HepG2 (cell line): ENCODE data around the gene SEMA3F. TPM values are rescaled to one million over a fixed set of nuclear protein-coding genes. Genes with fewer than 3 reads are reported as not detected.

Experiments
- ATF4 ChIP-seq, 2 experiments: fragments of 450-650 bp in 1 of 2; sonication (generic) in 1 of 2; formaldehyde crosslinking; IDR thresholded peaks; 2 replicates each; pipeline versions ENCODE4 v1.5.0 to v1.8.0; 2020 to 2022; ENCODE audit warnings: mild to moderate bottlenecking in 1 of 2, missing genetic modification reagents in 1 of 2
- FOSL2 ChIP-seq: sonication (generic); formaldehyde crosslinking; IDR thresholded peaks from 2 replicates; pipeline ENCODE4 v1.4.0; 2020; ENCODE audit warnings: missing genetic modification reagents
- GATAD2A ChIP-seq: IDR thresholded peaks from 2 replicates; pipeline ENCODE4 v1.6.1; 2016
- LCORL ChIP-seq, 2 experiments: fragments of 450-650 bp in 1 of 2; sonication (generic) in 1 of 2; formaldehyde crosslinking in 1 of 2; IDR thresholded peaks; 2 replicates each; pipeline versions ENCODE4 v1.5.0 to v1.6.1; 2017 to 2020; ENCODE audit warnings: antibody characterized with exemption in 1 of 2, missing genetic modification reagents in 1 of 2
- MYC ChIP-seq: sonication (generic); formaldehyde crosslinking; IDR thresholded peaks from 2 replicates; pipeline ENCODE4 v1.9.0; 2021; ENCODE audit warnings: missing genetic modification reagents, borderline replicate concordance
- PAF1 ChIP-seq: IDR thresholded peaks from 2 replicates; pipeline ENCODE4 v1.6.1; 2016; ENCODE audit warnings: missing genetic modification reagents, missing compliant biosample characterization
- TGIF2 ChIP-seq: IDR thresholded peaks from 2 replicates; pipeline ENCODE4 v1.6.1; 2016; ENCODE audit warnings: control low read depth, missing compliant biosample characterization
- ZBTB20 ChIP-seq: sonication (generic); formaldehyde crosslinking; IDR thresholded peaks from 2 replicates; pipeline ENCODE4 v1.8.1; 2023; ENCODE audit warnings: missing genetic modification reagents, low read depth, mild to moderate bottlenecking, borderline replicate concordance
- ZFP37 ChIP-seq: sonication (generic); formaldehyde crosslinking; IDR thresholded peaks from 2 replicates; pipeline ENCODE4 v1.4.0; 2020; ENCODE audit warnings: missing genetic modification reagents, borderline replicate concordance
- ZMYM3 ChIP-seq: sonication (generic); formaldehyde crosslinking; IDR thresholded peaks from 2 replicates; pipeline ENCODE4 v1.5.1; 2020; ENCODE audit warnings: mild to moderate bottlenecking, missing genetic modification reagents
- ZNF207 ChIP-seq: fragments of 450-650 bp; IDR thresholded peaks from 2 replicates; pipeline ENCODE4 v1.6.1; 2016; ENCODE audit warnings: antibody characterized with exemption, borderline replicate concordance
- ZNF234 ChIP-seq: sonication (generic); formaldehyde crosslinking; conservative IDR thresholded peaks from 2 replicates; pipeline ENCODE4 v1.5.1; 2020; ENCODE audit warnings: mild to moderate bottlenecking, missing genetic modification reagents
- ZNF431 ChIP-seq: sonication (generic); formaldehyde crosslinking; IDR thresholded peaks from 2 replicates; pipeline ENCODE4 v1.9.0; 2022; ENCODE audit warnings: missing genetic modification reagents, low read depth, mild to moderate bottlenecking, borderline replicate concordance
- ZNF503 ChIP-seq: sonication (generic); formaldehyde crosslinking; IDR thresholded peaks from 2 replicates; pipeline ENCODE4 v1.4.0; 2020; ENCODE audit warnings: missing genetic modification reagents
- ZNF687 ChIP-seq: sonication (generic); formaldehyde crosslinking; IDR thresholded peaks from 2 replicates; pipeline ENCODE4 v1.5.1; 2020; ENCODE audit warnings: mild to moderate bottlenecking, missing genetic modification reagents, moderate library complexity
- ZNF850 ChIP-seq: sonication (generic); formaldehyde crosslinking; conservative IDR thresholded peaks from 2 replicates; pipeline ENCODE4 v1.9.0; 2021; ENCODE audit warnings: mild to moderate bottlenecking, missing genetic modification reagents
- polyA plus RNA-seq, 8 experiments: library from polyadenylated mRNA; depleted of rRNA in 3 of 8; stranded (reverse) in 7 of 8; unstranded in 1 of 8; fragments of >200 nt; fragmentation: Illumina TruSeq in 4 of 8; extraction: Trizol in 4 of 8; gene quantifications; 2 replicates each; pipeline versions ENCODE4 v1.2.1 to v1.2.3, GENCODE V29; 2011 to 2016; ENCODE audit warnings: low read depth in 4 of 8, missing spikeins in 1 of 8, mixed read lengths in 1 of 8; ENCODE audit not compliant: insufficient read depth in 1 of 8
- total RNA-seq, 5 experiments: library from RNA; depleted of rRNA; stranded (reverse); fragments of >200 nt; fragmentation: Illumina TruSeq; extraction: Trizol; gene quantifications; 2 replicates each; pipeline ENCODE4 v1.2.3, GENCODE V29; 2016; ENCODE audit warnings: low read depth in 1 of 5
- TF ChIP-seq, protein P1 (sequence below): conservative IDR thresholded peaks from 2 replicates; pipeline ENCODE4 v1.6.1; 2018; ENCODE audit warnings: missing genetic modification reagents
- TF ChIP-seq, protein P2 (sequence below): sonication (generic); formaldehyde crosslinking; IDR thresholded peaks from 2 replicates; pipeline ENCODE4 v1.4.0; 2020; ENCODE audit warnings: missing genetic modification reagents

Gene SEMA3F
- total and polyA plus RNA-seq, 2 of the 13 experiments (the other 11 are each of a cell fraction or from before 2014, with no cell fraction given) = 7.6 to 17.2 TPM

GRCh38 chr3:50201573-50202315 is 46.6 kb downstream of the SEMA3F start (continued):
- TF ChIP-seq ZBTB20 = peak; percentile 81; the same call in 1 of the 2 replicates
- no peak for TF ChIP-seq ZNF207
- TF ChIP-seq LCORL (IDR thresholded peaks at IDR 0.05) = no peak
- peak; percentile 39; the same call in 1 of the 2 replicates for TF ChIP-seq LCORL (CRISPR knock-in tag; IDR thresholded peaks at IDR 0.05)
- TF ChIP-seq, protein P1, sequence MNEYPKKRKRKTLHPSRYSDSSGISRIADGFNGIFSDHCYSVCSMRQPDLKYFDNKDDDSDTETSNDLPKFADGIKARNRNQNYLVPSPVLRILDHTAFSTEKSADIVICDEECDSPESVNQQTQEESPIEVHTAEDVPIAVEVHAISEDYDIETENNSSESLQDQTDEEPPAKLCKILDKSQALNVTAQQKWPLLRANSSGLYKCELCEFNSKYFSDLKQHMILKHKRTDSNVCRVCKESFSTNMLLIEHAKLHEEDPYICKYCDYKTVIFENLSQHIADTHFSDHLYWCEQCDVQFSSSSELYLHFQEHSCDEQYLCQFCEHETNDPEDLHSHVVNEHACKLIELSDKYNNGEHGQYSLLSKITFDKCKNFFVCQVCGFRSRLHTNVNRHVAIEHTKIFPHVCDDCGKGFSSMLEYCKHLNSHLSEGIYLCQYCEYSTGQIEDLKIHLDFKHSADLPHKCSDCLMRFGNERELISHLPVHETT (CRISPR knock-in tag) = 0 out of 2 replicates have a peak, but pooled peaks have one; percentile 31
- TF ChIP-seq ZNF687 (CRISPR knock-in tag) = peak; percentile 94
- TF ChIP-seq FOSL2 (CRISPR knock-in tag) = peak; percentile 65
- TF ChIP-seq ZFP37 (CRISPR knock-in tag) = peak; percentile 84
- TF ChIP-seq ZNF431 = no peak
- no peak for TF ChIP-seq ZNF234 (CRISPR knock-in tag)
- TF ChIP-seq, protein P2, sequence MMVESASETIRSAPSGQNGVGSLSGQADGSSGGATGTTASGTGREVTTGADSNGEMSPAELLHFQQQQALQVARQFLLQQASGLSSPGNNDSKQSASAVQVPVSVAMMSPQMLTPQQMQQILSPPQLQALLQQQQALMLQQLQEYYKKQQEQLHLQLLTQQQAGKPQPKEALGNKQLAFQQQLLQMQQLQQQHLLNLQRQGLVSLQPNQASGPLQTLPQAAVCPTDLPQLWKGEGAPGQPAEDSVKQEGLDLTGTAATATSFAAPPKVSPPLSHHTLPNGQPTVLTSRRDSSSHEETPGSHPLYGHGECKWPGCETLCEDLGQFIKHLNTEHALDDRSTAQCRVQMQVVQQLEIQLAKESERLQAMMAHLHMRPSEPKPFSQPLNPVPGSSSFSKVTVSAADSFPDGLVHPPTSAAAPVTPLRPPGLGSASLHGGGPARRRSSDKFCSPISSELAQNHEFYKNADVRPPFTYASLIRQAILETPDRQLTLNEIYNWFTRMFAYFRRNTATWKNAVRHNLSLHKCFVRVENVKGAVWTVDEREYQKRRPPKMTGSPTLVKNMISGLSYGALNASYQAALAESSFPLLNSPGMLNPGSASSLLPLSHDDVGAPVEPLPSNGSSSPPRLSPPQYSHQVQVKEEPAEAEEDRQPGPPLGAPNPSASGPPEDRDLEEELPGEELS (CRISPR knock-in tag) = peak; percentile 37; the same call in 1 of the 2 replicates
- no peak for TF ChIP-seq ATF4 (CRISPR knock-in tag; IDR thresholded peaks at IDR 0.05)
- no peak for TF ChIP-seq PAF1 (CRISPR knock-in tag)
- peak; percentile 81 for TF ChIP-seq ZMYM3
- peak; percentile 57 for TF ChIP-seq GATAD2A
- TF ChIP-seq ZNF850 (CRISPR knock-in tag) = no peak
- peak; percentile 81 for TF ChIP-seq MYC
- TF ChIP-seq ZNF503 (CRISPR knock-in tag) = peak; percentile 56; the same call in 1 of the 2 replicates
- 0 out of 2 replicates have a peak, but pooled peaks have one; percentile 84 for TF ChIP-seq TGIF2 (CRISPR knock-in tag)
